OCI-M2 (cell line): ENCODE measurements around the gene LRRN2.

Source experiments
- DNase-seq: peaks from one replicate; lab custom pipeline; 2025; ENCODE audit not compliant: unreplicated experiment; lab: John Stamatoyannopoulos, UW

The LRRN2 gene

GRCh38 chr1:204664384-204664651 is 21.2 kb downstream of the LRRN2 start:
- DNase-seq, result no peak

GRCh38 chr1:204663644-204664383 is 21.7 kb downstream of the LRRN2 start:
- no peak for DNase-seq

GRCh38 chr1:204662530-204662929 is 23.0 kb downstream of the LRRN2 start:
- DNase-seq, result no peak

- no peak for DNase-seq
Measured at GRCh38 chr1:204660509-204660908, 25.0 kb downstream of the LRRN2 start.

- DNase-seq, result no peak
Measured at GRCh38 chr1:204659056-204659455, 26.5 kb downstream of the LRRN2 start.

- no peak for DNase-seq
Measured at GRCh38 chr1:204658295-204658694, 27.2 kb downstream of the LRRN2 start.

- DNase-seq, result no peak
Measured at GRCh38 chr1:204653590-204654340, 31.8 kb downstream of the LRRN2 start.

- no peak for DNase-seq
Measured at GRCh38 chr1:204652497-204652896, 33.0 kb downstream of the LRRN2 start.

- DNase-seq, result no peak
Measured at GRCh38 chr1:204651843-204652421, 33.6 kb downstream of the LRRN2 start.

- DNase-seq, result no peak
Measured at GRCh38 chr1:204650911-204651570, 34.5 kb downstream of the LRRN2 start.

GRCh38 chr1:204649721-204650521 is 35.6 kb downstream of the LRRN2 start:
- no peak for DNase-seq

GRCh38 chr1:204648576-204648975 is 37.0 kb downstream of the LRRN2 start:
- no peak for DNase-seq

GRCh38 chr1:204647805-204648153 is 37.8 kb downstream of the LRRN2 start:
- no peak for DNase-seq

- no peak for DNase-seq
Measured at GRCh38 chr1:204647114-204647804, 38.3 kb downstream of the LRRN2 start.

GRCh38 chr1:204645666-204646065 is 39.9 kb downstream of the LRRN2 start:
- no peak for DNase-seq

GRCh38 chr1:204645251-204645650 is 40.3 kb downstream of the LRRN2 start:
- DNase-seq, result no peak

GRCh38 chr1:204643503-204643902 is 42.0 kb downstream of the LRRN2 start:
- DNase-seq, result no peak

GRCh38 chr1:204641936-204642335 is 43.6 kb downstream of the LRRN2 start:
- DNase-seq, result no peak

- no peak for DNase-seq
Measured at GRCh38 chr1:204641455-204641854, 44.1 kb downstream of the LRRN2 start.

GRCh38 chr1:204640578-204640977 is 45.0 kb downstream of the LRRN2 start:
- DNase-seq, result no peak
